ENCODE data around the gene GNB1L. TPM values are rescaled to one million over a fixed set of nuclear protein-coding genes. Genes with fewer than 3 reads are reported as not detected.

GNB1L gene
- total RNA-seq, 1 experiment from 2014 or later = 38.2 TPM

DNA sequence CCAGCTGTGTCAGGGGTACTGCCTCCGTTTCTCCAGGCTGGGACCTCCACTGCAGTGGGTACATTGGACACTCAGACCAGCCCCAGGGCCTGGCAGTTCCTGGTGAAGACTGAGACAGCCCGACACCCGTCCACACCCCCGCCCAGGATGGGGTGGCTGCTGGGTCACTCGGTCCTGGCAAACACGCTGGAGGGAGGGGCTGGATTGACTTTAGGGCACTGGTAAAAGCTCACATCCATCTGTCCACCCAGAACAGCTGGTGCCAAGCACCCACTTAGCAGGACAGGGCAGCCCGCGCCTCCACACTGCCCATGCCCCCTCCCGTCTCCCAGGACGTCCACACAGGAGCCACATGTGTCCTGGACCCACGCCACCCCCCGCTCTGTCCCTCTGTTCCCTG is 104.8 kb downstream of the GNB1L start:
- Histone ChIP-seq H3K4me3 (ENCODE audit: insufficient read depth, low read depth, low read length) (no peak overlapping the region), H3K36me3 (replicated peaks; ENCODE audit: control insufficient read depth, insufficient read depth, low read length) (no peaks in the 10 kb centered on the region), H3K27me3 (ENCODE audit: control insufficient read depth, insufficient read depth, low read length) (peaks cover 21% of the 10 kb centered on the region)
- no peak for DNase-seq

DNA sequence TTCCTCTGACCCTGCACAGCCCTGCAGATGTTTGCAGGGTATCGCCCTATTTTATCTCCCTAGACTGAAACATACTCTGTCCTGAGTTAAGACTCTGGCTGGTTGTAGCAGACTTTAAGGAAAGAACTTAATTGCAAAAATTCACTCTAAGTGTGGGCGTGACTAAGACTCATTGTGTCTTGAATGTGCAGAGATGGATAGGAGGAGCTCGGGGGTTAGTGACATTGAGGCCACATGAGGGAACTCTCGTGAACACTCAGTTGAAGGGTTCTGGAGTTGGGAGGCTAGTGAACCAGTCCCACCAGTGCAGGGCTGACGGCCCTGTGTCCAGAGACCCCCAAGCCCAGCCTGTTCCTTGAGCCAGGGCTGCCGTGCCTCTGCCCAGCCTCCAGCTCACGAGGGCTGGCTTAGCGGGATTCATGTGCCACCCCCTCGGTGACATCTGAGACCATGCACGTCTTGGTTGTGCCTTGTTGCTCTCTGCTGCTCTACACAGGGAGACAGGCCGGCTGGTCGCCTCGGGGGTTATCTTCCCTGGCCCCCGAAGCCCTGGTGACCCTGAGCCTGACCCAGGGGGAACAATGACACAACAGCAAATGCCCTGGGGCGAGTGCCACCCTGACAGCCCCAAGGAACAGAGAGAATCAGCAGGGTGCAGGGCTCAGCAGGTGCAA is 105.5 kb downstream of the GNB1L start:
- peaks cover 13% of the 10 kb centered on the region for H3K27me3 ChIP-seq (ENCODE audit: control insufficient read depth, insufficient read depth, low read length)
- no peak for DNase-seq
- H3K4me3 ChIP-seq (ENCODE audit: insufficient read depth, low read depth, low read length) = no peak overlapping the region
- no peaks in the 10 kb centered on the region for H3K36me3 ChIP-seq (replicated peaks; ENCODE audit: control insufficient read depth, insufficient read depth, low read length)

DNA sequence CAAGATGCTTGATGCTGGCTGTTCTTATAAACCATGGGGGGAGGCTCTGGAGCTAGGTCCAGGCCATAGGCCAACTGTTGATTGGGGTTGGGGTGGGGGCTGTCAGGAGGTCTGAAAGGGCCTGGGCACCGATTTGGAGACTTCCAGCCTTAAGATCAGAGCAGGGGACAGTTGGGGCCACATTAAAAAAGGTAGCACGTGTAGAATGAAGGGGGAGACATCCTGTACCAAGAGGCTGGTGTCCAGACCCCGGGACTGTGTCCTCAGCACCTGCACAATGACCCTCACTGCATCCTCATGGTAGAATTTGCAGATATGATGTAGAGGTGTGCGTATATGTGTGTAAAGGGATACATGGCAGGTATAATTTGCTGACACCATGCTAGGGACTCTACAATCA is 106.5 kb downstream of the GNB1L start:
- Histone ChIP-seq H3K4me3 (ENCODE audit: insufficient read depth, low read depth, low read length) (no peak overlapping the region), H3K36me3 (replicated peaks; ENCODE audit: control insufficient read depth, insufficient read depth, low read length) (no peaks in the 10 kb centered on the region), H3K27me3 (ENCODE audit: control insufficient read depth, insufficient read depth, low read length) (peaks cover 4% of the 10 kb centered on the region; the same call in 1 of the 2 replicates)
- no peak for DNase-seq

DNA sequence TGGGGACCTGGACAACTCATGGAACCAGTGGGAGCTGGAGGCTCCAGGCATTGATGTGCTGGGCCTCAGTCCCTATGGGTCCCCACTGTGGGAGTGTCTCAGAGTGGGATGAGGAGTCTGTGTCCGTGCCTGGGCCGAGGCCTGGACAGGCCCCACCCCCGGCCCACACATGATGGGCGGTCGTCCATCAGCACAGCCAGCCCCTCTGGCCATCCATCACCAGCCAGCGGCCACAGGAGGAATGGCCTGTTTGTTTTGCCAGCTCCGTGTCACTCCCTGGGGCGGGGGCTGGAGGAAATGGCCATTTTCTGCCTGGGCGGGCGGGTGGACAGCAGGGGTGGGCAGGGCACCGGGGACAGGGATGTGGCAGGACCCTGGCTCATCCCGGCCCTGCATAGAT is 107.1 kb downstream of the GNB1L start:
- no peak for DNase-seq
- H3K27me3 ChIP-seq (ENCODE audit: control insufficient read depth, insufficient read depth, low read length) = no peaks in the 10 kb centered on the region
- no peaks in the 10 kb centered on the region for H3K36me3 ChIP-seq (replicated peaks; ENCODE audit: control insufficient read depth, insufficient read depth, low read length)
- H3K4me3 ChIP-seq (ENCODE audit: insufficient read depth, low read depth, low read length) = no peak overlapping the region

DNA sequence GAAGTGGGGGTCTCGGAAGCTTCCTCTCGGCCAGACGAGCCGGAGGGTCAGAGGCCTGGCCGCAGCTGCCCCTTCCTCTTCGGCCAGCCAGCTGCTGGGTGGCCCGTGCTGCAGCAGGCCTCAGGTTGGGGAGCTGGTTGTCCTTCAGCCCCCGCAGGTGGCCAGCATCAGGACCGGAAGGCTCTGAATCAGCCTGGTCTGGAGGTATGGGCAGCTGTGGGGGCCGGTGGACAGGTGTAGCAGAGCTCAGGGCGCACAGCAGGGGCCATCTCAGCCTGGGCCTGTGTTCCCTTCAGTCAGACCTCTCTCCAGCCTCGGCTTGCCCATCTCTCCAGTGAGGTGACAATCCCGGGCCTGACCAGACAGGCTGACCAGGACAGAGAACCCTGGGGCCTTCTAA is 107.9 kb downstream of the GNB1L start:
- no peaks in the 10 kb centered on the region for H3K27me3 ChIP-seq (ENCODE audit: control insufficient read depth, insufficient read depth, low read length)
- no peak overlapping the region for H3K4me3 ChIP-seq (ENCODE audit: insufficient read depth, low read depth, low read length)
- DNase-seq = no peak
- no peaks in the 10 kb centered on the region for H3K36me3 ChIP-seq (replicated peaks; ENCODE audit: control insufficient read depth, insufficient read depth, low read length)

DNA sequence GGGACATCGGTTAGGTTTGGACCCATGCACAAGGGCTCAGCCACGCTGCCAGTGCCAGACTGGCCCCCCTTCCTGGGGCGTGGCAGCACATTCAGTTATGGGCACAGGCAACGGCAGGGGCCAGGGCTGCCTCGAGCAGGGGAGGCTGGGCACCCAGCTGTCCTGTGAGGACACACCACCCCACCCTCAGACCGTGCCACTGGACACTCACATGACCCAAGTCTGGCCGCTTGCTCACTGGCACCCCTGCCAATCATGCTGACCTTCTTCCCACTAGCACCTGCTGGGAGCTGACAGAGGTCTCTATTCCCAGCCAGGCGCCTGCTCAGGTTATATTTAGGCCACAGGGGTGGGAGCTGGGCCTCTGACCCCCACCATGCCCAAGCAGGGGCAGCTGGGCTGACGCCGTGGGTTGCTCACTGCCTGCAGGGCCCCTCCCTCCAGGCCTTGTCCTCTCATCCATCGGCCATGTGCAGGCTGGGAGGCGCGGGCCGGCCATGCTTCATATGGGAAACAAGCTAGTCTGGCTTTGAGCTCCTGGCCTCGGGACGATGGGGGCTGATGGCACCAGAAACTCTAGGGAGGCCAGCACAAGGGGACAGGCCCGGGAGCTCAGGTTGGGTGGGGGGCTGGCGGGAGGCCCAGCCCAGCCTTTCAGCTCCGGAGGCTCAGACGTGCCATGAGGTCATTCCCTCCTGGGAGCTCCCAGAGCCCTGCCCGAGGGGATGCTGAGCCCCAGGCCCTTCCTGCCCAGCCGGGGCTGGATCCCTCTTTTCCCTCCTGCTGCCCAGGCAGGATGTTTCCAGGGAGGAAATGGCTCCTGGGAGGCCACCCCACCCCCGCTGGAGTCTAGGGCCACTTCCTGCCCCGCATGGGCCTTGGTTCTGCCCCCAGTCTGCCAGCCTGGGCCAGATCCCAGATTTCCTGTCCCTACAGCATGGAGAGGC is 109.2 kb downstream of the GNB1L start:
- H3K4me3 ChIP-seq (ENCODE audit: insufficient read depth, low read depth, low read length) = no peak overlapping the region
- H3K27me3 ChIP-seq (ENCODE audit: control insufficient read depth, insufficient read depth, low read length) = no peaks in the 10 kb centered on the region
- no peaks in the 10 kb centered on the region for H3K36me3 ChIP-seq (replicated peaks; ENCODE audit: control insufficient read depth, insufficient read depth, low read length)
- peak; percentile 72 for DNase-seq

DNA sequence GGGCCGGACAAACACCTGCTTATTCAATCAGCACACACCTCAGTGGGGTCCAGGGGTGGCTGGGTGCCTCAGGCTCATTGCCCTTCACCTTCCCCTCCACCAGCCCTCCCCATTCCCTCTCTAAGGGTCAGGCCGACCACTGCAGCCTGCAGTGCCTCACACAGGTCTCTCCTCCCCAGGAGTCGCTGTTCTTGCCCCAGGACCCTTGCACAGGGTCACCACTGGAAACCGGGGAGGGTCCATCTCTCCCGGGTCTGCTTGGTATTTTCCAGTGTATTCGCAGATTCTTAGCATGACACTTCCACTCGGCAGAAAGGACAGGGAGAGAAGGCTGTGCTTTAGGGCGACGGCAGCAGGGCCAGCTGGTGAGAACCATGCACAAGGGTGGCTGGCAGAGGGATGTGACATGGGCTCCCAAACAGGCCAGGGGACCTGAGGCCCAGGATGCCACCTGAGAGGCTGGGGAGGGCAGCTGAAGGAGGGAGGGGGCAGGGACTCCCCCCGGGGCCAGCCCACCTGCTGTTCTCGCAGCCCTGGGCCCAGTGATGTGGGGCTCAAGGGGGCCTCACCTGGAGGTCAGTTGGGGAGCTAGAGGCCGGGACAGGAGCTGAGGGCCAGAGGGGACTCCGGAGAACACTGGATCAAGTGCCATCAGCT is 110.2 kb downstream of the GNB1L start:
- no peaks in the 10 kb centered on the region for H3K27me3 ChIP-seq (ENCODE audit: control insufficient read depth, insufficient read depth, low read length)
- DNase-seq = no peak
- no peak overlapping the region for H3K4me3 ChIP-seq (ENCODE audit: insufficient read depth, low read depth, low read length)
- no peaks in the 10 kb centered on the region for H3K36me3 ChIP-seq (replicated peaks; ENCODE audit: control insufficient read depth, insufficient read depth, low read length)

DNA sequence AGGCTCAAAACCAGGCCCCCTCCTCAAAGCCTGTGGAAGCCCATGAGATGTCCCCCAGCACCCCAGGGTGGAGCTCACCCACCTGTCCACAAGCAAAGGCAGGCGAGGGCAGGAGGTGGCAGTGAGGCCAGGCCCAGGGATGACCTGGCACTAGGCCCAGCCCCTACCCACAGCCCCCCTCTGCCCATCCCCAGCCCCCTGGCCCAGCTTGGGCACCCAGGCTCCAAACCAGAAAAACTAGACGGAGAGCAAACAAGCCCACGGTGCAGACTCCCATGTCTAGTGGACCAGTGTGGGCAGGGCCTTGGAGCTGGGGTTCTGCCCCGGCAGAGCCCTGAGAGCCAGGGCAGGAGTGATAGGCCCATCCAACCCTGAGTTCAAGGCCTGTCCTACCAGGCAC is 111.0 kb downstream of the GNB1L start:
- H3K27me3 ChIP-seq (ENCODE audit: control insufficient read depth, insufficient read depth, low read length) = no peaks in the 10 kb centered on the region
- no peak for DNase-seq
- H3K4me3 ChIP-seq (ENCODE audit: insufficient read depth, low read depth, low read length) = no peak overlapping the region
- no peaks in the 10 kb centered on the region for H3K36me3 ChIP-seq (replicated peaks; ENCODE audit: control insufficient read depth, insufficient read depth, low read length)

DNA sequence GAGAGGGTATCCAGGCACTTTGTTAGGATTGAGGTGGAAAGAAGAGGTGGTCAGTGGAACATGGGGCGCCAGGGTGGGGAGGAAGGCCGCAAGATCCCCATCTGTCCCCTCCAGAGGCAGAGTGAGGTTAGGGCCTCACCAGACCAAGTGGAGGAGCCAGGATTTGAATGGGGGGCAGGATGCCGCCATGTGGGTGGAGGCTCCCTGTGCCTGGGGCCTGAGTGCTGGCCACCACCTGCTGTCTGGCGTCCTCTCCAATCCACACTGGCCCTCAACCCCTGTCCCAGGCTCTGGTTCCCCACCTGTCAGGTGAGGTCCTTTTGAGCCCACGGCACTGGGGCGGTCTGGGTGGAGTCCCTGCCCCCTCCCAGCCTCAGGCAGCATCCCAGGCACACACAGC is 111.6 kb downstream of the GNB1L start:
- no peak overlapping the region for H3K4me3 ChIP-seq (ENCODE audit: insufficient read depth, low read depth, low read length)
- no peaks in the 10 kb centered on the region for H3K36me3 ChIP-seq (replicated peaks; ENCODE audit: control insufficient read depth, insufficient read depth, low read length)
- DNase-seq = no peak
- no peaks in the 10 kb centered on the region for H3K27me3 ChIP-seq (ENCODE audit: control insufficient read depth, insufficient read depth, low read length)

DNA sequence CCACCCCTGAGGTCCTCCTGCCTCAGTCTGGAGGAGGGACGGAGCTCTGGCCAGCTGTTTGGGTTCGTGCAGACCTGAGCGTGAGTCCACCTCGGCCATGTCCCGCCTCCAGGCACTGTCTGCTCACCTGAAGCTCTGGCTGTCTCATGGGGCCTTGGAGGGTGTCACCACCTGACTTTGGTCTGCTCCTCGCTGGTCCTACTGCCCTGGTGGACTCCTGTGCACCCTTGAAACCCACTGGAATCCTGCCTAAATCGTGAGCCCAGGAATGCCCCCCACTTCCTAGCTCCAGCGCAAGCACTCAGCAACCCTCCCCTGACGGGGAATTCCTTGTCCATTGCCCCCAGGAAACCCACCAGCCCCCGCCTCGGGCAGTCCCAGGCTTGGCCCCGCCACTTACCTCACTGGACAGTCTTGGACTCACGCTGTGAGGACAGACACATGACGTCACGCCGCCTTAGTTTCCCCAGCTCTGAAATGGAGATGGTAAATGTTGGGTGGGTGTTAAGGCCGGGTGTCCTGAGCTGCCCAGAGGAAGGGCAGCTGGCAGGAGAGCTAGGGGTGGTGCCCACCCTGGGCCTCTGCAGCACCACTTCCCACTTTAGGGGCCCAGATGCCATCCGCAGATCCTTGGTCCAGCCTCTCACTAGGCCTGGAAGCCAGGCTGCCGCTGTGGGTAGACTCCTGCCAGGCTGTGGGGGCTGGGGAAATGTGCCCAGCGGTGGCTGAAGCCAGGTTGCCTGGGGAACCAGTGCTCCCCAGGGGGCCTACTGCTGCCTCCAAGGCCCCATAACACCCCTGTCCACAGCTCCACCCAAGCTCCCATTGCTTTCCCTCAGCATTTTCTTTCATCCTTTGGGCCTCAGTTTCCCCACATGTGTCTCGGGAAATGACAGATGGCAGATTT is 112.3 kb downstream of the GNB1L start:
- Histone ChIP-seq H3K4me3 (ENCODE audit: insufficient read depth, low read depth, low read length) (no peak overlapping the region), H3K36me3 (replicated peaks; ENCODE audit: control insufficient read depth, insufficient read depth, low read length) (no peaks in the 10 kb centered on the region), H3K27me3 (ENCODE audit: control insufficient read depth, insufficient read depth, low read length) (no peaks in the 10 kb centered on the region)
- DNase-seq = no peak

DNA sequence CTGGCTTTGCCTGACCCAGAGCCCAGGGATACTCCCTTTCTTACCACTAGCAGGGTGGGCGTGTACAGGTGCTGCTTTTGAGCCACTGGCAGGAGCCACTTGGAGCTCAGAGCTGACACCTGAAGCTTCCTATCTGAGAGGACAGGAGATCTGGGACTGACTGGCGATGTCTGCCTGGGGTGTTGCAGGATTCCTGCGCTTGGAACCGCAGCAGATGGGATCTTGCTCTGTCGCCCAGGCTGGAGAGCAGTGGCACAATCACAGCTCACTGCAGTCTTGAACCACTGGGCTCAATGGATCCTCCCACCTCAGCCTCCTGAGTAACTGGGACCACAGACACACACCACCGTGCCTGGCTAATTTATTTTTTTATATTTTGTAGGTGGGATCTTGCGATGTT is 113.6 kb downstream of the GNB1L start:
- no peak overlapping the region for H3K4me3 ChIP-seq (ENCODE audit: insufficient read depth, low read depth, low read length)
- DNase-seq = no peak
- no peaks in the 10 kb centered on the region for H3K36me3 ChIP-seq (replicated peaks; ENCODE audit: control insufficient read depth, insufficient read depth, low read length)
- no peaks in the 10 kb centered on the region for H3K27me3 ChIP-seq (ENCODE audit: control insufficient read depth, insufficient read depth, low read length)

DNA sequence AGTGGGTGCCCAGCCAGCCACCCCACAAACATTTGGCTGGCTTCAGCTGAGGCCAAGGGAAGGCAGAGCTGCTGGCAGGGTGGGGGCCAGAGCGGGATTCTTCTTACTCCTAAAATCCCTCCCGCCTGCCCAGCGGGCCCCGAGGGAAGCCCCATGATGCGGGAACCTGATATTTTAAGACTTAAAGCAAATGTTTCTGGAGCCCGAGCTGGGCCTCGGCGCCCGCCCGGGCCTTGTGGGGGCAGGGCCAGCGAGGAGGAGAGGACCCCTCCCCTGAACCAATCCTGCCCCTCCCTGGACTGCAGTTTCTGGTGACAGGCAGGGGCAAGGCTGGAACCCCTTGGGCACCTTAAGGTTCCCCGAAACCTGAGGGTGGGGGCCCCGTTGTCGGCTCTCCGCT is 114.1 kb downstream of the GNB1L start:
- H3K36me3 ChIP-seq (replicated peaks; ENCODE audit: control insufficient read depth, insufficient read depth, low read length) = no peaks in the 10 kb centered on the region
- DNase-seq = no peak
- no peaks in the 10 kb centered on the region for H3K27me3 ChIP-seq (ENCODE audit: control insufficient read depth, insufficient read depth, low read length)
- H3K4me3 ChIP-seq (ENCODE audit: insufficient read depth, low read depth, low read length) = no peak overlapping the region

DNA sequence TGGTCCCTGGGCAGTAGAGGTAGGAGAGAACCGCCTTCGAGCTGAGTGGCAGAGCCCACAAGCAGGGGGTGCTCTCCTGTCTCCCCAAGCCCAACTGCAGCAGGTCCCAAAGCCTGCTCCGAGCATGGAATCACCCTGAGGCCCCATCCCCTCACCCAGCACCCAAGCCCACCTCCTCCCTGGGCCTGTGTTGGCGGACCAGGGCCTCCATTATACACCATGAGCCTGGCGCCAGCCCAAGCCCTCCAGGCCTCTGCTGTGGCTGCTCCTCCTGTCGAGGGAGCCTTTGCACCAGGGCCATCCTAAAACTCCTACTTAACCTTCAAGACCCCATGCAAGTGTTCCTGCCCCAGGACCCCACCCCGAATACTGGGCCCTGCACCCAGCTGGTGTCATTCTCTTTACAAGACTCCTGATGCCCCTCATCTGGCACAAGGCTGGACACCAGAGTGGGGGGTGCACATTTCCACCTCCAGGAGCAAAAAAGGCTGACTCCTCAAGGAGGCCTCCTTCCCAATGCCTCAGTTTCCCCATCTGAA is 114.7 kb downstream of the GNB1L start:
- Histone ChIP-seq H3K27me3 (ENCODE audit: control insufficient read depth, insufficient read depth, low read length) (no peaks in the 10 kb centered on the region), H3K4me3 (ENCODE audit: insufficient read depth, low read depth, low read length) (no peak overlapping the region), H3K36me3 (replicated peaks; ENCODE audit: control insufficient read depth, insufficient read depth, low read length) (no peaks in the 10 kb centered on the region)
- DNase-seq = no peak

DNA sequence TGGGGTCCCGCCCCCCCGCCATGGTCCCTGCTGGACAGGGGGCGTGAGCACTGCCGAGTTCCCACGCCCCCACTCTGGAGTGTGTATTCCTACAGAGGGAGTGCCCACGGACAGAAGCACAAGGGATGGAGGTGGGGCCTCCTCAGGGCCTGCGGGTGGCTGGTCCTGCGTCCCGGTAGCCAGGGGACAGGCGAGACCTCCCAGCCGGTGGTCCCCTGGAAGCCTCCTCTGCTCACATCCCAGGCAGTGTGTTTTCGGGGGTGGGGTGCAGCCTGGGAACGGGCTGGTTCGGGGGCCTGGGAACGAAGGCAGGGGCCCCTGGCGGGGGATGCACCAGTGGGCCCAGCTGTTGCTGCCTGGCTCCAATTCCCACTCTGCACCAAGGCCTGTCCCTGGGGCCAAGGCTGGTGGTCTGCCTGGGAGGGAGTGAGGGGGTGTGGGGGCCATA is 115.2 kb downstream of the GNB1L start:
- no peaks in the 10 kb centered on the region for H3K36me3 ChIP-seq (replicated peaks; ENCODE audit: control insufficient read depth, insufficient read depth, low read length)
- no peak for DNase-seq
- no peaks in the 10 kb centered on the region for H3K27me3 ChIP-seq (ENCODE audit: control insufficient read depth, insufficient read depth, low read length)
- no peak overlapping the region for H3K4me3 ChIP-seq (ENCODE audit: insufficient read depth, low read depth, low read length)
